CD4-positive, alpha-beta T cell treated with Interleukin-1 beta for 1 hour (primary cell): ENCODE measurements around the gene GPAT3.
"Not testable (repeated sequence)": the region's sequence is repeated elsewhere in the genome, so short reads cannot be mapped to it uniquely, and the experiment has no call there.

Source experiments
- DNase-seq, 2 donors: peaks; one replicate each; pipeline ENCODE4 v3.0.0-alpha.2; 2020 to 2022

Gene GPAT3

GRCh38 chr4:83535520-83536361 is at the start of gene GPAT3:
Gene GPAT3 (plus strand): TSS chr4:83536108. CDS start chr4:83536623, 515 bp downstream.
- peak; percentile 53 to 65 for DNase-seq

GRCh38 chr4:83486457-83487129 is 49.3 kb upstream of the GPAT3 start:
- no peak for DNase-seq

- no peak for DNase-seq
Observed at GRCh38 chr4:83489711-83490326, 46.1 kb upstream of the GPAT3 start.

GRCh38 chr4:83490876-83491450 is 44.9 kb upstream of the GPAT3 start:
- DNase-seq, result peak; percentile 5 to 51

GRCh38 chr4:83496085-83496917 is 39.6 kb upstream of the GPAT3 start:
- not testable (repeated sequence) for DNase-seq

GRCh38 chr4:83498187-83498586 is 37.7 kb upstream of the GPAT3 start:
- DNase-seq, result no peak

- DNase-seq, result not testable (repeated sequence)
Observed at GRCh38 chr4:83501671-83502070, 34.2 kb upstream of the GPAT3 start.

GRCh38 chr4:83503974-83504373 is 31.9 kb upstream of the GPAT3 start:
- DNase-seq, result peak; percentile 4 to 40

- DNase-seq, result no peak
Observed at GRCh38 chr4:83504503-83504902, 31.4 kb upstream of the GPAT3 start.

GRCh38 chr4:83504996-83505395 is 30.9 kb upstream of the GPAT3 start:
- DNase-seq, result peak in 1 of 2 donors; percentile 2

- DNase-seq, result peak; percentile 41 to 65
Observed at GRCh38 chr4:83509156-83509585, 26.7 kb upstream of the GPAT3 start.

- DNase-seq, result no peak
Observed at GRCh38 chr4:83510442-83510841, 25.5 kb upstream of the GPAT3 start.

- no peak for DNase-seq
Observed at GRCh38 chr4:83516042-83516772, 19.7 kb upstream of the GPAT3 start.

GRCh38 chr4:83522239-83522638 is 13.7 kb upstream of the GPAT3 start:
- DNase-seq, result no peak

GRCh38 chr4:83527671-83528070 is 8.2 kb upstream of the GPAT3 start:
- no peak for DNase-seq

- no peak for DNase-seq
Observed at GRCh38 chr4:83536362-83537272, 709 bp downstream of the GPAT3 start.

- DNase-seq, result no peak
Observed at GRCh38 chr4:83542225-83542624, 6.3 kb downstream of the GPAT3 start.

GRCh38 chr4:83546786-83547185 is 10.9 kb downstream of the GPAT3 start:
- no peak for DNase-seq

GRCh38 chr4:83548151-83548905 is 12.4 kb downstream of the GPAT3 start:
- peak; percentile 31 to 74 for DNase-seq

- no peak for DNase-seq
Observed at GRCh38 chr4:83552083-83552482, 16.2 kb downstream of the GPAT3 start.
